Measurements from ENCODE around the gene MACROD2.

The MACROD2 gene

GRCh38 chr20:14582855-14583254 lies 587.5 kb downstream of the MACROD2 start:
- no peak for DNase-seq (ENCODE audit: low read depth in 3 of 3)

- DNase-seq (ENCODE audit: low read depth in 3 of 3) = no peak
These were observed 588.1 kb downstream of the MACROD2 start for GRCh38 chr20:14583413-14583812.

- DNase-seq (ENCODE audit: low read depth in 3 of 3) = no peak
These were observed 594.1 kb downstream of the MACROD2 start for GRCh38 chr20:14589383-14589782.

GRCh38 chr20:14595051-14595450 lies 599.7 kb downstream of the MACROD2 start:
- no peak for DNase-seq (ENCODE audit: low read depth in 3 of 3)

GRCh38 chr20:14597206-14597715 lies 601.9 kb downstream of the MACROD2 start:
- no peak for DNase-seq (ENCODE audit: low read depth in 3 of 3)

GRCh38 chr20:14599613-14600012 lies 604.3 kb downstream of the MACROD2 start:
- DNase-seq (ENCODE audit: low read depth in 3 of 3) = no peak

- no peak for DNase-seq (ENCODE audit: low read depth in 3 of 3)
These were observed 605.2 kb downstream of the MACROD2 start for GRCh38 chr20:14600527-14600926.

- no peak for DNase-seq (ENCODE audit: low read depth in 3 of 3)
These were observed 608.8 kb downstream of the MACROD2 start for GRCh38 chr20:14604143-14604542.

GRCh38 chr20:14609328-14610221 lies 614.3 kb downstream of the MACROD2 start:
- no peak for DNase-seq (ENCODE audit: low read depth in 3 of 3)

- DNase-seq (ENCODE audit: low read depth in 3 of 3) = no peak
These were observed 616.2 kb downstream of the MACROD2 start for GRCh38 chr20:14611479-14611878.

GRCh38 chr20:14612391-14612790 lies 617.1 kb downstream of the MACROD2 start:
- DNase-seq (ENCODE audit: low read depth in 3 of 3) = no peak

GRCh38 chr20:14616003-14616402 lies 620.7 kb downstream of the MACROD2 start:
- no peak for DNase-seq (ENCODE audit: low read depth in 3 of 3)

GRCh38 chr20:14617123-14617522 lies 621.8 kb downstream of the MACROD2 start:
- no peak for DNase-seq (ENCODE audit: low read depth in 3 of 3)

- DNase-seq (ENCODE audit: low read depth in 3 of 3) = no peak
These were observed 624.1 kb downstream of the MACROD2 start for GRCh38 chr20:14619411-14619810.

GRCh38 chr20:14622796-14623195 lies 627.5 kb downstream of the MACROD2 start:
- no peak for DNase-seq (ENCODE audit: low read depth in 3 of 3)

- no peak for DNase-seq (ENCODE audit: low read depth in 3 of 3)
These were observed 635.7 kb downstream of the MACROD2 start for GRCh38 chr20:14631011-14631410.

GRCh38 chr20:14632906-14633305 lies 637.6 kb downstream of the MACROD2 start:
- DNase-seq (ENCODE audit: low read depth in 3 of 3) = no peak

- no peak for DNase-seq (ENCODE audit: low read depth in 3 of 3)
These were observed 638.2 kb downstream of the MACROD2 start for GRCh38 chr20:14633507-14633906.

- no peak for DNase-seq (ENCODE audit: low read depth in 3 of 3)
These were observed 639.3 kb downstream of the MACROD2 start for GRCh38 chr20:14634665-14635064.

- DNase-seq (ENCODE audit: low read depth in 3 of 3) = no peak
These were observed 642.1 kb downstream of the MACROD2 start for GRCh38 chr20:14637441-14637840.

- DNase-seq (ENCODE audit: low read depth in 3 of 3) = no peak
These were observed 647.8 kb downstream of the MACROD2 start for GRCh38 chr20:14643146-14643545.

GRCh38 chr20:14643556-14643955 lies 648.2 kb downstream of the MACROD2 start:
- DNase-seq (ENCODE audit: low read depth in 3 of 3) = no peak

GRCh38 chr20:14644306-14645097 lies 649.2 kb downstream of the MACROD2 start:
- no peak for DNase-seq (ENCODE audit: low read depth in 3 of 3)

Data from stimulated activated CD4-positive, alpha-beta T cell treated with anti-CD3 and anti-CD28 coated beads, TNF-alpha, amount 100 ng/mL, for 48 hours (primary cell).